Kidney (tissue), 14 donors: ENCODE results near the gene MUC6. TPM values are rescaled to one million over a fixed set of nuclear protein-coding genes. Genes with fewer than 3 reads are reported as not detected.

Experiments
- DNase-seq, 5 donors: peaks; one replicate each; pipeline ENCODE4 v3.0.0-alpha.2; 2013 to 2020
- FAIRE-seq: peaks from 2 replicates; lab custom pipeline; 2012; peaks lifted over from hg19 to GRCh38; lab: Jason Lieb, UNC
- H3K27ac ChIP-seq, 2 donors: one replicate each; pipeline ENCODE4 v1.7.0; 2013; ENCODE audit warnings: low read depth in 2 of 2, low read length in 2 of 2, inconsistent platforms in 1 of 2
- H3K27me3 ChIP-seq: one replicate; pipeline ENCODE4 v1.7.1; 2013; ENCODE audit warnings: low read length, inconsistent platforms; ENCODE audit not compliant: control insufficient read depth, insufficient read depth
- H3K36me3 ChIP-seq, 3 donors: one replicate each; pipeline versions ENCODE4 v1.7.0 to v1.7.1; 2013; ENCODE audit warnings: low read length in 3 of 3, control low read depth in 1 of 3, inconsistent platforms in 1 of 3; ENCODE audit not compliant: insufficient read depth in 3 of 3, control insufficient read depth in 2 of 3
- H3K4me1 ChIP-seq, 3 donors: one replicate each; pipeline versions ENCODE4 v1.7.0 to v1.7.1; 2013; ENCODE audit warnings: low read length in 3 of 3, inconsistent platforms in 1 of 3, low read depth in 1 of 3; ENCODE audit not compliant: control insufficient read depth in 2 of 3, insufficient read depth in 2 of 3
- H3K4me3 ChIP-seq, 3 donors: one replicate each; pipeline versions ENCODE4 v1.7.0 to v1.8.1; 2013; ENCODE audit warnings: low read length in 3 of 3, control low read depth in 1 of 3, inconsistent platforms in 1 of 3
- H3K9ac ChIP-seq, 3 donors: one replicate each; pipeline versions ENCODE4 v1.7.0 to v1.7.1; 2013; ENCODE audit warnings: low read length in 3 of 3, control low read depth in 1 of 3, inconsistent platforms in 1 of 3
- H3K9me3 ChIP-seq, 3 donors: one replicate each; pipeline versions ENCODE4 v1.7.0 to v1.7.1; 2013; ENCODE audit warnings: low read length in 3 of 3, control low read depth in 1 of 3, inconsistent platforms in 1 of 3; ENCODE audit not compliant: control insufficient read depth in 2 of 3, insufficient read depth in 1 of 3
- CTCF ChIP-seq: IDR thresholded peaks from 3 replicates; pipeline ENCODE4 v1.5.1; 2012; ENCODE audit warnings: mild to moderate bottlenecking, moderate library complexity, borderline replicate concordance; ENCODE audit not compliant: insufficient read depth; ENCODE audit errors: extremely low read depth
- intact Hi-C: fragments of 100-400 bp; cut with DNase I; formaldehyde crosslinking; loops from one replicate; pipeline ENCODE4 v1.11.1; 2022
- polyA plus RNA-seq: library from polyadenylated mRNA; stranded (reverse); fragments of 350-450 nt; fragmentation: Illumina TruSeq; extraction: RNeasy Lipid Tissue Mini Kit (QIAGEN cat#74804); gene quantifications from one replicate; pipeline ENCODE4 v1.2.3, GENCODE V29; 2014; ENCODE audit warnings: low read depth, low replicate concordance; ENCODE audit not compliant: insufficient read depth
- total RNA-seq: library from RNA; stranded (reverse); fragmentation: NEBNext Ultra II Directional; extraction: Animal tissue kit (Norgen Biotek cat#: 25700); gene quantifications from one replicate; pipeline ENCODE4 v1.2.1, GENCODE V29; 2021
- donor health status: control.
- donor health status: control.
- donor health status: control.
- donor health status: control.
- donor health status: control.
- donor health status: DM: yes; HTN: yes; CAD: no.
- donor health status: Normal renal cell carcinoma (clear cell type).

Gene MUC6
- total and polyA plus RNA-seq, 2 donors from 2014 or later: 1.1 to 3.0 TPM

GRCh38 chr11:1073261-1073724 lies 36.8 kb upstream of the MUC6 start:
- H3K36me3 ChIP-seq: no peaks in the 10 kb centered on the region
- DNase-seq: peak in 2 of 5 donors; percentile 53 to 93
- intact Hi-C loops: no loop called here
- no peaks in the 10 kb centered on the region for H3K9me3 ChIP-seq
- FAIRE-seq: no peak
- no peak overlapping the region for H3K9ac ChIP-seq
- no peak overlapping the region for H3K4me3 ChIP-seq
- no peak for TF ChIP-seq CTCF
- H3K27me3 ChIP-seq: no peaks in the 10 kb centered on the region
- H3K4me1 ChIP-seq: no peaks in the 10 kb centered on the region
- no peak overlapping the region for H3K27ac ChIP-seq

GRCh38 chr11:1072821-1073231 lies 36.3 kb upstream of the MUC6 start:
- Histone ChIP-seq H3K4me1 (no peaks in the 10 kb centered on the region), H3K36me3 (no peaks in the 10 kb centered on the region), H3K9ac (no peak overlapping the region), H3K4me3 (no peak overlapping the region), H3K27ac (no peak overlapping the region), H3K9me3 (no peaks in the 10 kb centered on the region), H3K27me3 (no peaks in the 10 kb centered on the region)
- DNase-seq (peak in 2 of 5 donors; percentile 49 to 67), FAIRE-seq (no peak)
- no peak for TF ChIP-seq CTCF
- intact Hi-C loops: no loop called here

- Histone ChIP-seq H3K9ac (no peak overlapping the region), H3K9me3 (no peaks in the 10 kb centered on the region), H3K27ac (no peak overlapping the region), H3K36me3 (no peaks in the 10 kb centered on the region), H3K27me3 (no peaks in the 10 kb centered on the region), H3K4me1 (no peaks in the 10 kb centered on the region), H3K4me3 (no peak overlapping the region)
- no peak for TF ChIP-seq CTCF
- DNase-seq (peak; percentile 69 to 80 (median 74)), FAIRE-seq (no peak)
- intact Hi-C loops: no loop called here
Observed at GRCh38 chr11:1072116-1072820, 35.8 kb upstream of the MUC6 start.
